GM23338 (cell line): ENCODE measurements around the gene NXPH2.

ENCODE experiments used
- EZH2 ChIP-seq: fragments of 200-600 bp; sonication (generic); IDR thresholded peaks from one replicate; pipeline ENCODE4 v1.8.0; 2017; ENCODE audit warnings: antibody characterized with exemption, mild to moderate bottlenecking, low read depth; ENCODE audit not compliant: unreplicated experiment
- REST ChIP-seq: IDR thresholded peaks from one replicate; pipeline ENCODE4 v1.6.1; 2018; ENCODE audit warnings: antibody characterized with exemption; ENCODE audit not compliant: unreplicated experiment
- TF ChIP-seq, protein P1 (sequence below), 2 experiments: fragments of 200-600 bp in 1 of 2; sonication (generic) in 1 of 2; conservative IDR thresholded peaks; 2 replicates each; pipeline versions ENCODE4 v1.5.1 to v1.6.1; 2016 to 2017; ENCODE audit warnings: antibody characterized with exemption in 2 of 2, low read depth in 2 of 2, mild to moderate bottlenecking in 2 of 2, moderate library complexity in 1 of 2

DNA sequence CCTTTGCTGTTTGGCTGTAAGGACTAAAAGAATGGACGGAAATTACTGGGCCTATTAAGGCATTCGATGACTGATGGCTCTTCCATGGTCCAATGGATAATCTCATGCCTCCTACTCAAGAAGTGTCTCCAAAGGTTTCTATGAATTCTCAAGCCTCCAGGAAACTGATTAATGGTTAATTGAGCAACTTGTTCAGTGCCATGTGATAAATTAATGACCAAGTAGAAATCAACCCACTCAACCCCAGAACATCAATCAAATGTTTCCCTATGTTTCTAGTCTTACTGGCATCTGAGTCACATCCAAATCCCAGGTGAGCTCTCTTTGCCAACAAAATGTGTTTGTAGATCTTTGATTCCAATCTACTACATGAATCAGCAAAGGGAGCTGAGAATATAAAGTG is 103.6 kb downstream of the NXPH2 start:
- TF ChIP-seq, protein P1, sequence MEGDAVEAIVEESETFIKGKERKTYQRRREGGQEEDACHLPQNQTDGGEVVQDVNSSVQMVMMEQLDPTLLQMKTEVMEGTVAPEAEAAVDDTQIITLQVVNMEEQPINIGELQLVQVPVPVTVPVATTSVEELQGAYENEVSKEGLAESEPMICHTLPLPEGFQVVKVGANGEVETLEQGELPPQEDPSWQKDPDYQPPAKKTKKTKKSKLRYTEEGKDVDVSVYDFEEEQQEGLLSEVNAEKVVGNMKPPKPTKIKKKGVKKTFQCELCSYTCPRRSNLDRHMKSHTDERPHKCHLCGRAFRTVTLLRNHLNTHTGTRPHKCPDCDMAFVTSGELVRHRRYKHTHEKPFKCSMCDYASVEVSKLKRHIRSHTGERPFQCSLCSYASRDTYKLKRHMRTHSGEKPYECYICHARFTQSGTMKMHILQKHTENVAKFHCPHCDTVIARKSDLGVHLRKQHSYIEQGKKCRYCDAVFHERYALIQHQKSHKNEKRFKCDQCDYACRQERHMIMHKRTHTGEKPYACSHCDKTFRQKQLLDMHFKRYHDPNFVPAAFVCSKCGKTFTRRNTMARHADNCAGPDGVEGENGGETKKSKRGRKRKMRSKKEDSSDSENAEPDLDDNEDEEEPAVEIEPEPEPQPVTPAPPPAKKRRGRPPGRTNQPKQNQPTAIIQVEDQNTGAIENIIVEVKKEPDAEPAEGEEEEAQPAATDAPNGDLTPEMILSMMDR (conservative IDR thresholded peaks at IDR 0.05; ENCODE audit: low read depth in 2 of 2): no peak
- TF ChIP-seq EZH2: no peak
- TF ChIP-seq REST: no peak
